ENCODE measurements around the gene FAM53A. TPM values are rescaled to one million over a fixed set of nuclear protein-coding genes. Genes with fewer than 3 reads are reported as not detected.
A peak's percentile ranks its signal among the peaks of the same experiment; 100 is the strongest.

Gene FAM53A
- total RNA-seq, 3 donors from 2014 or later, result 0.65 to 1.8 (median 1.4) TPM

- DNase-seq (no peak), ATAC-seq (no peak)
- intact Hi-C loops (cut with DNase I, micrococcal nuclease), result loop anchor here in 1 of 2 donors (2.0 kb wide), 1 partner anchor 35 kb away; no protein-coding TSS in a partner anchor
- H3K4me3 ChIP-seq, result no peak overlapping the region
- no peak for TF ChIP-seq CTCF (IDR thresholded peaks at IDR 0.05)
- no peaks in the 10 kb centered on the region for H3K9me3 ChIP-seq
- no peaks in the 10 kb centered on the region for H3K4me1 ChIP-seq (ENCODE audit: low read depth)
- no peaks in the 10 kb centered on the region for H3K36me3 ChIP-seq (ENCODE audit: low read depth)
Measured at GRCh38 chr4:1691737-1692373, 7.7 kb upstream of the FAM53A start.

GRCh38 chr4:1690698-1691097 is 6.6 kb upstream of the FAM53A start:
- Histone ChIP-seq H3K4me1 (ENCODE audit: low read depth) (no peaks in the 10 kb centered on the region), H3K9me3 (no peaks in the 10 kb centered on the region), H3K36me3 (ENCODE audit: low read depth) (no peaks in the 10 kb centered on the region), H3K4me3 (no peak overlapping the region)
- no peak for TF ChIP-seq CTCF (IDR thresholded peaks at IDR 0.05)
- intact Hi-C loops (cut with DNase I, micrococcal nuclease), result no loop called here
- DNase-seq (no peak), ATAC-seq (no peak)

- ATAC-seq (no peak), DNase-seq (no peak)
- H3K4me1 ChIP-seq (ENCODE audit: low read depth), result no peaks in the 10 kb centered on the region
- intact Hi-C loops (cut with DNase I, micrococcal nuclease), result no loop called here
- H3K4me3 ChIP-seq, result no peak overlapping the region
- no peaks in the 10 kb centered on the region for H3K9me3 ChIP-seq
- H3K36me3 ChIP-seq (ENCODE audit: low read depth), result no peaks in the 10 kb centered on the region
- no peak for TF ChIP-seq CTCF (IDR thresholded peaks at IDR 0.05)
Measured at GRCh38 chr4:1686440-1687036, 2.4 kb upstream of the FAM53A start.

- H3K4me1 ChIP-seq (ENCODE audit: low read depth), result no peaks in the 10 kb centered on the region
- no peak overlapping the region for H3K4me3 ChIP-seq
- intact Hi-C loops (cut with DNase I, micrococcal nuclease), result no loop called here
- DNase-seq (peak in 1 of 3 donors; percentile 50), ATAC-seq (no peak)
- H3K36me3 ChIP-seq (ENCODE audit: low read depth), result no peaks in the 10 kb centered on the region
- no peak for TF ChIP-seq CTCF (IDR thresholded peaks at IDR 0.05)
- no peaks in the 10 kb centered on the region for H3K9me3 ChIP-seq
Measured at GRCh38 chr4:1685235-1686150, 1.4 kb upstream of the FAM53A start.

GRCh38 chr4:1684506-1685234 is 557 bp upstream of the FAM53A start:
- DNase-seq, result peak in 2 of 3 donors; percentile 99

More at GRCh38 chr4:1684506-1685234, 557 bp upstream of the FAM53A start:
- Histone ChIP-seq H3K9me3 (no peaks in the 10 kb centered on the region), H3K4me1 (ENCODE audit: low read depth) (no peaks in the 10 kb centered on the region), H3K4me3 (peak overlapping the region; percentile 24), H3K36me3 (ENCODE audit: low read depth) (no peaks in the 10 kb centered on the region)
- intact Hi-C loops (cut with DNase I, micrococcal nuclease), result no loop called here
- TF ChIP-seq CTCF (IDR thresholded peaks at IDR 0.05), result no peak
- ATAC-seq, result peak; percentile 57
